NCI-H2029 (cell line): ENCODE data around the gene LIMK2.

ENCODE experiments used
- DNase-seq: peaks from one replicate; lab custom pipeline; 2025; lab: John Stamatoyannopoulos, UW

The LIMK2 gene

DNA sequence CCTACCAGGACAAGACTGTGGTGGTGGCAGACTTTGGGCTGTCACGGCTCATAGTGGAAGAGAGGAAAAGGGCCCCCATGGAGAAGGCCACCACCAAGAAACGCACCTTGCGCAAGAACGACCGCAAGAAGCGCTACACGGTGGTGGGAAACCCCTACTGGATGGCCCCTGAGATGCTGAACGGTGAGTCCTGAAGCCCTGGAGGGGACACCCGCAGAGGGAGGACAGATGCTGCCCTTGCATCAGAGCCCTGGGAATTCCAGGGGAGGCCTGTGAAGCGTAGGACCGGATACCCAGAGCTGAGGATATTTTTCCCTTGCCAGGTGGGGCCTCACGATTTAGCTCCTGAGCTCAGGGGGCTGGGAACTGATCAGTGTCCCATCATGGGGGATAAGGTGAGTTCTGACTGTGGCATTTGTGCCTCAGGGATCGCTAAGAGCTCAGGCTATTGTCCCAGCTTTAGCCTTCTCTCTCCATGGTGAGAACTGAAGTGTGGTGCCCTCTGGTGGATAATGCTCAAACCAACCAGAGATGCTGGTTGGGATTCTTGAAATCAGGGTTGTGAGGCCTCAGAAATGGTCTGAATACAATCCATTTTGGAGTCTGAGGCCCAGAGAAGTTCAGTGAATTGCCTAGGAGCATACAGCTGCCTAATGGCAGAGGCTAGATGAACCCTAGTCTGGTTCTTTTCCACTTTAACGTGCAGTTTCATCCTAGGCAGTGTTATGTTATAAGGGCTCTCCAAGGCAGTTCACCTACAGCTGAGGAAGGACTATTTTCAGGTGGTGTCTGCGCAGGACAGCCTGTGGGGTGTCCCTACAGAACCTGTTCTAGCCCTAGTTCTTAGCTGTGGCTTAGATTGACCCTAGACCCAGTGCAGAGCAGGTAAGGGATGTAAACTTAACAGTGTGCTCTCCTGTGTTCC, 60.7 kb downstream of the LIMK2 start:
- DNase-seq, result peak; percentile 38

DNA sequence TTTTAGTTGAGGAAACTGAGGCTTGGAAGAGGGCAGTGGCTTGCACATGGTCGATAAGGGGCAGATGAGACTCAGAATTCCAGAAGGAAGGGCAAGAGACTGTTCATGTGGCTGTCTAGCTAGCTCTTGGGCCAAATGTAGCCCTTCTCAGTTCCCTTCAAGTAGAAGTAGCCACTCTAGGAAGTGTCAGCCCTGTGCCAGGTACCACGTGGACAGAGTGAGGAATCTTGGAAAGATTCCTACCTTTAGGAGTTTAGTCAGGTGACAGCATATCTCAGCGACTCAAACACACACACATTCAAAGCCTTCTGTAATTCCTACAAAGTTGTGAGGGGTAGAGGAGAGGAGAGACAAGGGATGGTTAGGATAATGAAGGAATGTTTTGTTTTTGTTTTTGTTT, 61.9 kb downstream of the LIMK2 start:
- DNase-seq, result no peak

DNA sequence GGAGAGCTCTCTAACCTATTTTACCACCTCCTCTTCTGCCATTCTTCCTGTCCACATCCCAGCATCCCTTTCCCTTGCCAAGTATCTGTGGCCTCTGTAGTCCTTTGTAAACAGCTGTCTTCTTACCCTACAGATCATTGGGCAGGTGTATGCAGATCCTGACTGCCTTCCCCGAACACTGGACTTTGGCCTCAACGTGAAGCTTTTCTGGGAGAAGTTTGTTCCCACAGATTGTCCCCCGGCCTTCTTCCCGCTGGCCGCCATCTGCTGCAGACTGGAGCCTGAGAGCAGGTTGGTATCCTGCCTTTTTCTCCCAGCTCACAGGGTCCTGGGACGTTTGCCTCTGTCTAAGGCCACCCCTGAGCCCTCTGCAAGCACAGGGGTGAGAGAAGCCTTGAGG, 62.9 kb downstream of the LIMK2 start:
- no peak for DNase-seq

DNA sequence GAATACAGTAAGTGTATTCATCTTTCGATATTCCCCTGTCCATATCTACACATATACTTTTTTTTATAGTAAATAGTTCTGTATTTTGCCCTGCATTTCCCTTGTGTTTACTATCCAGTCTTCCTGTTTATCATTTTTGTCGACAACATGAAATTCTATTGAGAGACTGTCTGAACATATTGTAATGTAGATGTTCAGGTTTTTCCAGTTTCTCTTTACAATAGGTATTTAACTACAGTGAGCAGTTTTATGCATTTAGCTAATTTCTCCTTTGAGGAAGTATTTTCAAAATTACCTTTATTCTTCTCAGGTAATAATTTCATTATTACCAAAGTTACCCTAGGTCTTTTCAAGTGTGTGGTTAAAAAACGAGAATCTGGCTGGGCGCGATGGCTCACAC, 63.5 kb downstream of the LIMK2 start:
- no peak for DNase-seq

DNA sequence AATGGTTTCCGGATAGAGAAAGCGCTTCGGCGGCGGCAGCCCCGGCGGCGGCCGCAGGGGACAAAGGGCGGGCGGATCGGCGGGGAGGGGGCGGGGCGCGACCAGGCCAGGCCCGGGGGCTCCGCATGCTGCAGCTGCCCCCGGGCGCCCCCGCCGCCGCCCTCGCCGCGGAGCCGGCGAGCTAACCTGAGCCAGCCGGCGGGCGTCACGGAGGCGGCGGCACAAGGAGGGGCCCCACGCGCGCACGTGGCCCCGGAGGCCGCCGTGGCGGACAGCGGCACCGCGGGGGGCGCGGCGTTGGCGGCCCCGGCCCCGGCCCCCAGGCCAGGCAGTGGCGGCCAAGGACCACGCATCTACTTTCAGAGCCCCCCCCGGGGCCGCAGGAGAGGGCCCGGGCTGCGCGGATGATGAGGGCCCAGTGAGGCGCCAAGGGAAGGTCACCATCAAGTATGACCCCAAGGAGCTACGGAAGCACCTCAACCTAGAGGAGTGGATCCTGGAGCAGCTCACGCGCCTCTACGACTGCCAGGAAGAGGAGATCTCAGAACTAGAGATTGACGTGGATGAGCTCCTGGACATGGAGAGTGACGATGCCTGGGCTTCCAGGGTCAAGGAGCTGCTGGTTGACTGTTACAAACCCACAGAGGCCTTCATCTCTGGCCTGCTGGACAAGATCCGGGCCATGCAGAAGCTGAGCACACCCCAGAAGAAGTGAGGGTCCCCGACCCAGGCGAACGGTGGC, 64.5 kb downstream of the LIMK2 start:
- no peak for DNase-seq

DNA sequence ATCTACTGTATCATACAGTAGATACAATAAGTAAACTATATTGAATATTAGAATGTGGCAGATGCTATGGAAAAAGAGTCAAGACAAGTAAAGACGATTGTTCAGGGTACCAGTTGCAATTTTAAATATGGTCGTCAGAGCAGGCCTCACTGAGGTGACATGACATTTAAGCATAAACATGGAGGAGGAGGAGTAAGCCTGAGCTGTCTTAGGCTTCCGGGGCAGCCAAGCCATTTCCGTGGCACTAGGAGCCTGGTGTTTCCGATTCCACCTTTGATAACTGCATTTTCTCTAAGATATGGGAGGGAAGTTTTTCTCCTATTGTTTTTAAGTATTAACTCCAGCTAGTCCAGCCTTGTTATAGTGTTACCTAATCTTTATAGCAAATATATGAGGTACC, 65.6 kb downstream of the LIMK2 start:
- DNase-seq, result no peak

DNA sequence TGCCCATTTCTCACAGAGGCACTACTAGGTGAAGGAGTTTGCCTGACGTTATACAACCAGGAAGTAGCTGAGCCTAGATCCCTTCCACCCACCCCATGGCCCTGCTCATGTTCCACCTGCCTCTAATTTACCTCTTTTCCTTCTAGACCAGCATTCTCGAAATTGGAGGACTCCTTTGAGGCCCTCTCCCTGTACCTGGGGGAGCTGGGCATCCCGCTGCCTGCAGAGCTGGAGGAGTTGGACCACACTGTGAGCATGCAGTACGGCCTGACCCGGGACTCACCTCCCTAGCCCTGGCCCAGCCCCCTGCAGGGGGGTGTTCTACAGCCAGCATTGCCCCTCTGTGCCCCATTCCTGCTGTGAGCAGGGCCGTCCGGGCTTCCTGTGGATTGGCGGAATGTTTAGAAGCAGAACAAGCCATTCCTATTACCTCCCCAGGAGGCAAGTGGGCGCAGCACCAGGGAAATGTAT, 66.1 kb downstream of the LIMK2 start:
- DNase-seq, result no peak

DNA sequence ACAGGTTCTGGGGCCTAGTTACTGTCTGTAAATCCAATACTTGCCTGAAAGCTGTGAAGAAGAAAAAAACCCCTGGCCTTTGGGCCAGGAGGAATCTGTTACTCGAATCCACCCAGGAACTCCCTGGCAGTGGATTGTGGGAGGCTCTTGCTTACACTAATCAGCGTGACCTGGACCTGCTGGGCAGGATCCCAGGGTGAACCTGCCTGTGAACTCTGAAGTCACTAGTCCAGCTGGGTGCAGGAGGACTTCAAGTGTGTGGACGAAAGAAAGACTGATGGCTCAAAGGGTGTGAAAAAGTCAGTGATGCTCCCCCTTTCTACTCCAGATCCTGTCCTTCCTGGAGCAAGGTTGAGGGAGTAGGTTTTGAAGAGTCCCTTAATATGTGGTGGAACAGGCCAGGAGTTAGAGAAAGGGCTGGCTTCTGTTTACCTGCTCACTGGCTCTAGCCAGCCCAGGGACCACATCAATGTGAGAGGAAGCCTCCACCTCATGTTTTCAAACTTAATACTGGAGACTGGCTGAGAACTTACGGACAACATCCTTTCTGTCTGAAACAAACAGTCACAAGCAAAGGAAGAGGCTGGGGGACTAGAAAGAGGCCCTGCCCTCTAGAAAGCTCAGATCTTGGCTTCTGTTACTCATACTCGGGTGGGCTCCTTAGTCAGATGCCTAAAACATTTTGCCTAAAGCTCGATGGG, 66.7 kb downstream of the LIMK2 start:
- no peak for DNase-seq

DNA sequence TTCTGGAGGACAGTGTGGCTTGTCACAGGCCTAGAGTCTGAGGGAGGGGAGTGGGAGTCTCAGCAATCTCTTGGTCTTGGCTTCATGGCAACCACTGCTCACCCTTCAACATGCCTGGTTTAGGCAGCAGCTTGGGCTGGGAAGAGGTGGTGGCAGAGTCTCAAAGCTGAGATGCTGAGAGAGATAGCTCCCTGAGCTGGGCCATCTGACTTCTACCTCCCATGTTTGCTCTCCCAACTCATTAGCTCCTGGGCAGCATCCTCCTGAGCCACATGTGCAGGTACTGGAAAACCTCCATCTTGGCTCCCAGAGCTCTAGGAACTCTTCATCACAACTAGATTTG, 67.2 kb downstream of the LIMK2 start:
- no peak for DNase-seq

DNA sequence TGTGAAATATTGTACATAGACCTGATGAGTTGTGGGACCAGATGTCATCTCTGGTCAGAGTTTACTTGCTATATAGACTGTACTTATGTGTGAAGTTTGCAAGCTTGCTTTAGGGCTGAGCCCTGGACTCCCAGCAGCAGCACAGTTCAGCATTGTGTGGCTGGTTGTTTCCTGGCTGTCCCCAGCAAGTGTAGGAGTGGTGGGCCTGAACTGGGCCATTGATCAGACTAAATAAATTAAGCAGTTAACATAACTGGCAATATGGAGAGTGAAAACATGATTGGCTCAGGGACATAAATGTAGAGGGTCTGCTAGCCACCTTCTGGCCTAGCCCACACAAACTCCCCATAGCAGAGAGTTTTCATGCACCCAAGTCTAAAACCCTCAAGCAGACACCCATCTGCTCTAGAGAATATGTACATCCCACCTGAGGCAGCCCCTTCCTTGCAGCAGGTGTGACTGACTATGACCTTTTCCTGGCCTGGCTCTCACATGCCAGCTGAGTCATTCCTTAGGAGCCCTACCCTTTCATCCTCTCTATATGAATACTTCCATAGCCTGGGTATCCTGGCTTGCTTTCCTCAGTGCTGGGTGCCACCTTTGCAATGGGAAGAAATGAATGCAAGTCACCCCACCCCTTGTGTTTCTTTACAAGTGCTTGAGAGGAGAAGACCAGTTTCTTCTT, 67.9 kb downstream of the LIMK2 start:
- no peak for DNase-seq

DNA sequence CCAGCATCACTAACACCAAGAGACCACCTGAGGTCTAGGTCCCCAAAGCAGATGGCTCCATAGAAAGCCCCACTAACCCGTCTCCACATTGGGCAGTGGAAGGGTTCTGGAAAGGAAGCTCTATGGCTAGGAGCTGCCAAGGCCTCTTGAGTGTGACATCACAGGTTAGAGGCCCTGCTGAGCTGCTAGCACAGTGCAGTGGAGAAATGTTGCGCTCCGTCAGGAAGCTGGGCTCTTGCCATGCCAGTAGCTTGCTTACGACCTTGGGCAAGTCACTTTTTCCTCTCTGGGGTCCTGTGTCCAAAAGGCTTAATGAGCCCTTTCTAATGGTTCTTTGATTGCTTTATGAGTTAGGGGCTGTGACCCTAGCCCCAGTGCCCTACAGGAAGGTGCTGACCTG, 69.6 kb downstream of the LIMK2 start:
- DNase-seq, result no peak

DNA sequence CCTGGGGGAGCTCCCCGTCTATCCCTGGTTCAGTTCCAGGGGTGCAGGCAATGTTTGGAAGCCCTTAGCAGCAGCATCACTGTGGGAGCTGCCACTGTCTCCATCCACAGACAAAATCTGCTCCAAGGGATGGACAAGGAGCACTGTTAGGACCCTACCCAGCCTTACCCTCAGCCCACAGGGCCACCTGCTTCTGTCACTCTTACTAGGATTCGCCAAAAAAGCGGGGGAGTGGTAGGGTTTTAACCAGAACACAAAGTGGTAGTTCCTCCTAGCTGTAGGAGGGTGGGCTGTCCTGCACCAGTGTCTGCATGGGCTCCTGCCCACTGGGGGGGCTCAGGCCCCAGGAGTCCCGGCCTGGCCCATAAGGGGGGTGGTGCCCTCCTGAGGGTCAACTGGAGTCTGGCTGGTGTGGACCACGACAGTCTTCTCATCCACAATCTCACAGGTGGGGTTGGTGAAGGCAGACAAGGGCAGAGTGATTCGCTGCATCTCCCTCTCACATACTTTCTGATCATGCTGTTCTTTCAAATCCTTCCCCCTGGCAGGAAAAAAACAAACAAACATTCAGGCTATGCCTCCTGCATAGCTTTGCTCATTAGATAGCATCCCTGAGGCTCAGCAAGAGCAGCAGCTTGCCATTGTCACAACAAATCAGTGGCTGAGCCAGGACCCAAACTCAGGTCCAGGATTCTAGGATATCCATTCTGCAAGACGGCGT, 70.8 kb downstream of the LIMK2 start:
- DNase-seq, result no peak

DNA sequence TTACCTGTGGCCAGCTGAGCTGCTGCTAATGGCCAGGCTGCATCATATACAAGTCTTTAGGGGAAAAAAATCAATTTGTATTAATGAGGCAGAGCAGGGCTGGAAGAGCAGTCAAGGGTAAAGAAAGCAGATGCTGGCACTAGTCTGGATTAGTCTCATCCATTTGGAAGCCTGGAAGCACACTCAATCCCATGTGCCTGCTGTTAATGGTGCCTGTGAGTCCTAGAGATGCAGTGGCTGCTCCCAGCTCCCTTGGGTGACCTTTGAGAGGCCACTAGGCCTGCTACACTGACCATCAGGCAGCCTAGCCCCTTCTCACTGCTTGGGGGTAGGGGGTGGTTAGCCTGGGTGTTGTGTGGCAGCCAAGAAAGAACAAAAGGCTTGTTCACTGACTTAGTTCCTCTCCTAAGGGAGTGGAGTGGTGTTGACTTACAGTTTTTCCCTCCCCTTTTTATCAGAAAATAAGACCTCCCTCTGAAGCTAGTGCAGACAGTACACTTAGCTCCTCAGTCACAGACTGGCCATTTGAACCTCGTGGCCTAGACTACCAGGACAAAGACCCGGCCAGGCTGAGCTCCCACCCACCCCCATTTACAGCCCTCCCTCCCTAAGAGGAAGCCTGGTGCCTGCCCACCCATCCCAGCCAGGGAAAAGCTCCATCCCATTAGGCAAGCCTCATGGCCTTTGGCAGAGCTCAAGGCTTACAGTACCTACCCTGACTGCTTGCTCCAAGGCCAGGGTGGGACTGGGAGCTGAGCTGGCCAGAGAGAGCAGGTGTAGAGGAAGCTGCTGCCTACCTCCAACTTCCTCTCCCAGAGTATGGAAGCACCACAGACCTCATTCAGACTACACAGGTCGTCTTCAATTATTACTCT, 72.4 kb downstream of the LIMK2 start:
- DNase-seq, result no peak

DNA sequence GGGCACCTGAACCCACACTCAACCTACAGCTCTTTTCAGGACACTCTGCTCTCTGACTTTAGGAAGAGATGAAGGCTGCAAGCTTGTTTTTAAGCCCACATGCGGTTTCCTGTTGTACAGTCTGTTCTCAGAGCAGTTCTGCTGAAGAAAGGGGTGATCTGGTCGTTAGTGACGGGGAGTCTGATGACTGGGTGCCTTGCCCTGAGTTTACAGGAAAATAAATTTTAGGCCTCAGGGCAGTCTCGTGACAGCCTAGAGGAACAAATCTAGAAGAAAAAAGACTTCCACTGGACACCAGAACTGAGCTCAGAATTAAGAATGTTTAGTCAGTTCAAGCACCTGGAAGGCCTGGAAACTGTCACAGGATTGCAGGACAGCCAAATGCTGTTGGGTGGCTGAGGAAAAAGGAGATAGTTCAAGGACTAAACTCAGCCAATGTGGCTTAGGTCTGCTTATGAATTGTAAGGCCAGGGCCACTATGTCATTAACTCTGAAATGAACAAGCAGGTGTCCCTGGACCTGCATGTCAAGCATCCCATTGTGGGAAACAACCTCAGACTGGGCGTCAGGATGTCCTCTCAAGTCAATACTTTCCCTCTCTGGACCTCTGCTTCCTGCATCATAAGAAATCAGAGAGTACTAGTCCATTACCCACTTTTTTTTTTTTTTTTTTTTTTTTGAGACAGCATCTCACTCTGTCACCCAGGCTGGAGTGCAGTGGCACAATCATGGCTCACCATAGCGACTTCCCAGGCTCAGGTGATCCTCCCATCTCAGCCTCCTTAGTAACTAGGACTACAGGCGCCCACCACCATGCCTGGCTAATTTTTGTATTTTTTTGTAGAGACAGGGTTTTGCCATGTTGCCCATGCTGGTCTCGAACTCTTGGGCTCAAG, 74.5 kb downstream of the LIMK2 start:
- DNase-seq, result no peak

DNA sequence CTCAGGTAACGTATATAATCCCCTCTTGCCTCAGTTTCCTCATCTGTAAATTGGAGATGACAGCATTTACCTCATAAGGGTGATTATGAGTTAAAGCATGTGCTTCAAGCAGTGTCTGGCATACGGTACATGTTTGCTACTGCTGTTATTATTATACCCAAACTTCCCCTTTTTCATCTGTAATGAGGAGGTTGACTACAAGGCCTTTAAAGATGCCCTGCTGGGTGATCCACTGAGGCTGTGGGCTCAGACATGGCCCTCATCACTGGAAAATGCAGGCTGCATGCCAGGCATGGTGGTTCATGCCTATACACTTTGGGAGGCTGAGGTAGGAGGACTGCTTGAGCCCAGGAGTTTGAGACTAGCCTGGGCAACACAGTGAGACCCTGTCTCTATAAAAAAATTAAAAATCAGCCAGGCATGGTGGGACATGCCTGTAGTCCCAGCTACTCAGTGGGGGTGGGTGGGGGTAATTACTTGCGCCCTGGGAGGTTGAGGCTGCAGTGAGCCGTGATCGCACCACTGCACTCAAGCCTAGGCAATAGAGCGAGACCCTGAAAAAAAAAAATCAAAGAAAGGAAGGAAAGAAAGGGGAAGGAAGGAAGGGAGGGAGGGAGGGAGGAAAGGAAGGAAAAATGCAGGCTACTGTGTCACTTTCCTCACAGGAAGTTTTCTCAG, 75.9 kb downstream of the LIMK2 start:
- no peak for DNase-seq

DNA sequence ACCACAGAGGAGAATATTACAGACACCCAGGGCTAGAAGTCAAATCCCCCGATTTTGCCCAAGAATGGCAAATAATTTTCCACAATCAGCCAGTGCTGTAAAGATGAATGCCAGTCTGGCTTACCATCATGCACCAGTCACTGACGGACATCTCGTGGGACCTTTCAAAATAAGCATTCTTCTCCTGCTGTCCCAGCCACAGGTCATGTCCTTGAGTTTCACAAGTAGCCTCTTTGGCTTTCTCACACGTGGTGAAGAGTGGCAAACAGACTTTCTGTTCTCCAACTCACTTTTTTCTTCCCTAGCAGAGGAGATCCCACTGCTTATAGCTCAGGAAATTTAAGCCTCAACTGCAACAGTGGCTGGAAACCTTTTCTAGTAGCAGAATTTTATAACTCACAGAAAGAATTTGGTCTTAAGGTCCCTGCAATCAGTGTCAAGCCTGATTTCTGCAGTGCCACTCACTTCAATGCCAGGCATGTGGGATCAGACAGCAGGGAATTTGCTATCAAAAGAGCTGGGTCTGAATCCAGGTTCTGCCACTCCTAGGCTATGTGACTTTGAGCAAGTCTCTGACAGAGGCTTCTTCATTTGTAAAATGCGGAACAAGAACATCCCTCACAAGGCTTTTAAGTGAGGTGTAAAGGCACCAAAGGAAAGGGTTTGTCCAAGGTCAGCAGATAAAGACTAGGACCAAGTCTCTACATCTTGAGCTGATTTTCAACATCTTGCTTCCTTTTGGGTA, 76.6 kb downstream of the LIMK2 start:
- DNase-seq, result no peak

DNA sequence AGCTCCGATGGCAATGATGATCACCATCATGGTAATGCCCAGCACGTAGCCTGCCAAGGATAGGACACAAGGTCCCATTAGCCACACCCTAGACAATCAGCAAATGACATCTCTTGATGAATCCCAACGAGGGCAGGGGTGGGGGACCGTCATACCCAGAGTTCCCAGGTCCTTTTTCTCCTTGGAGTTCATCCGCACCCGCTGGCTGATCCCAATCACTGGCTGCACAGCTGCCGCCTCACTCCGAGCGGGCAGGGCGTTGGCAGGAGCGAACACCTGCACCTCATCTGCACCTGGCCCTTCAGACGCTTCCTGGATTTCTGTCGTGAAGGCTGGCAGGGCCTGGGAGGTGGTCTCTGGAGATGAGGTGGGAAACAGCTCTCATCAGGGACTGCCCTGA, 77.2 kb downstream of the LIMK2 start:
- peak; percentile 77 for DNase-seq
